HG03108 (cell line): ENCODE results near the gene STARD13.

ENCODE experiments used
- ATAC-seq: cut with Tn5 transposase; IDR thresholded peaks from one replicate; pipeline ENCODE4 v1.9.1; 2021; ENCODE audit warnings: moderate library complexity; ENCODE audit not compliant: unreplicated experiment

STARD13 gene

GRCh38 chr13:33277037-33277740, 8.4 kb downstream of the STARD13 start:
- no peak for ATAC-seq

GRCh38 chr13:33276570-33276969, 9.0 kb downstream of the STARD13 start:
- ATAC-seq = no peak

- ATAC-seq = no peak
Measured at GRCh38 chr13:33275916-33276315, 9.6 kb downstream of the STARD13 start.

GRCh38 chr13:33274264-33274663, 11.3 kb downstream of the STARD13 start:
- no peak for ATAC-seq

- ATAC-seq = no peak
Measured at GRCh38 chr13:33272531-33273124, 12.9 kb downstream of the STARD13 start.

- ATAC-seq = no peak
Measured at GRCh38 chr13:33271759-33272158, 13.8 kb downstream of the STARD13 start.

GRCh38 chr13:33270895-33271538, 14.5 kb downstream of the STARD13 start:
- no peak for ATAC-seq

GRCh38 chr13:33265607-33266006, 19.9 kb downstream of the STARD13 start:
- no peak for ATAC-seq

GRCh38 chr13:33265133-33265532, 20.4 kb downstream of the STARD13 start:
- no peak for ATAC-seq

- ATAC-seq = no peak
Measured at GRCh38 chr13:33264620-33264978, 21.0 kb downstream of the STARD13 start.

- ATAC-seq = no peak
Measured at GRCh38 chr13:33263976-33264619, 21.5 kb downstream of the STARD13 start.

- ATAC-seq = no peak
Measured at GRCh38 chr13:33263484-33263883, 22.1 kb downstream of the STARD13 start.

GRCh38 chr13:33262997-33263396, 22.6 kb downstream of the STARD13 start:
- ATAC-seq = no peak

GRCh38 chr13:33262594-33262993, 23.0 kb downstream of the STARD13 start:
- ATAC-seq = no peak

GRCh38 chr13:33262062-33262487, 23.5 kb downstream of the STARD13 start:
- no peak for ATAC-seq

GRCh38 chr13:33261387-33262061, 24.0 kb downstream of the STARD13 start:
- no peak for ATAC-seq

GRCh38 chr13:33260168-33261098, 25.1 kb downstream of the STARD13 start:
- no peak for ATAC-seq

- ATAC-seq = no peak
Measured at GRCh38 chr13:33259296-33259695, 26.3 kb downstream of the STARD13 start.

GRCh38 chr13:33258808-33259193, 26.8 kb downstream of the STARD13 start:
- no peak for ATAC-seq
